Measurements from ENCODE around the gene KRTAP4-4.

The KRTAP4-4 gene

GRCh38 chr17:41147531-41148204 is 12.9 kb downstream of the KRTAP4-4 start:
- TF ChIP-seq ESRRG (CRISPR knock-in tag; IDR thresholded peaks at IDR 0.05) (no peak), ZNF565 (CRISPR knock-in tag; conservative IDR thresholded peaks at IDR 0.05; ENCODE audit: low read depth) (no peak), SNAI2 (CRISPR knock-in tag; IDR thresholded peaks at IDR 0.05) (no peak), ZC3H10 (CRISPR knock-in tag; IDR thresholded peaks at IDR 0.05) (no peak), BACH2 (CRISPR knock-in tag; IDR thresholded peaks at IDR 0.05; ENCODE audit: borderline replicate concordance) (no peak), ZNF70 (CRISPR knock-in tag; IDR thresholded peaks at IDR 0.05) (no peak)
- ATAC-seq, result no peak

GRCh38 chr17:41145261-41145660 is 15.3 kb downstream of the KRTAP4-4 start:
- TF ChIP-seq GLIS3 (CRISPR knock-in tag; IDR thresholded peaks at IDR 0.05), result no peak
- ATAC-seq, result no peak

- no peak for TF ChIP-seq TCF4 (CRISPR knock-in tag; IDR thresholded peaks at IDR 0.05; ENCODE audit: borderline replicate concordance)
- no peak for TF ChIP-seq ZNF565 (CRISPR knock-in tag; conservative IDR thresholded peaks at IDR 0.05; ENCODE audit: low read depth)
- no peak for ATAC-seq
Observed at GRCh38 chr17:41144846-41145245, 15.7 kb downstream of the KRTAP4-4 start.

GRCh38 chr17:41141361-41141760 is 19.2 kb downstream of the KRTAP4-4 start:
- TF ChIP-seq POU6F1 (CRISPR knock-in tag; IDR thresholded peaks at IDR 0.05; ENCODE audit: borderline replicate concordance, low read depth), result no peak
- TF ChIP-seq TCF4 (CRISPR knock-in tag; IDR thresholded peaks at IDR 0.05; ENCODE audit: borderline replicate concordance), result no peak
- TF ChIP-seq OSR1 (CRISPR knock-in tag; IDR thresholded peaks at IDR 0.05), result no peak
- TF ChIP-seq PPARA (CRISPR knock-in tag; IDR thresholded peaks at IDR 0.05; ENCODE audit: borderline replicate concordance), result no peak
- TF ChIP-seq BACH2 (CRISPR knock-in tag; IDR thresholded peaks at IDR 0.05; ENCODE audit: borderline replicate concordance), result no peak
- TF ChIP-seq CSDC2 (CRISPR knock-in tag; IDR thresholded peaks at IDR 0.05), result no peak
- no peak for TF ChIP-seq PATZ1 (CRISPR knock-in tag; IDR thresholded peaks at IDR 0.05; ENCODE audit: borderline replicate concordance)
- no peak for TF ChIP-seq ZNF70 (CRISPR knock-in tag; IDR thresholded peaks at IDR 0.05)
- no peak for TF ChIP-seq SNAI2 (CRISPR knock-in tag; IDR thresholded peaks at IDR 0.05)
- no peak for TF ChIP-seq CREB5 (CRISPR knock-in tag; IDR thresholded peaks at IDR 0.05; ENCODE audit: low read depth)
- no peak for TF ChIP-seq ZNF8 (CRISPR knock-in tag; IDR thresholded peaks at IDR 0.05)
- TF ChIP-seq RARB (CRISPR knock-in tag; IDR thresholded peaks at IDR 0.05), result no peak
- no peak for TF ChIP-seq ZC3H10 (CRISPR knock-in tag; IDR thresholded peaks at IDR 0.05)
- TF ChIP-seq ZFP3 (CRISPR knock-in tag; IDR thresholded peaks at IDR 0.05), result no peak
- TF ChIP-seq ARNTL (CRISPR knock-in tag; IDR thresholded peaks at IDR 0.05; ENCODE audit: borderline replicate concordance, low read depth), result no peak
- TF ChIP-seq GLIS3 (CRISPR knock-in tag; IDR thresholded peaks at IDR 0.05), result no peak
- TF ChIP-seq TOX (CRISPR knock-in tag; IDR thresholded peaks at IDR 0.05; ENCODE audit: borderline replicate concordance), result no peak
- TF ChIP-seq CSRNP3 (CRISPR knock-in tag; IDR thresholded peaks at IDR 0.05), result no peak
- ATAC-seq, result no peak

Data from SK-N-SH treated with all-trans-retinoic acid at 6 μM for 48 hours (cell line).